HG02642 (cell line): ENCODE measurements around the gene CRADD.
"Not testable (repeated sequence)": the region's sequence is repeated elsewhere in the genome, so short reads cannot be mapped to it uniquely, and the experiment has no call there.

Source experiments
- ATAC-seq: cut with Tn5 transposase; IDR thresholded peaks from one replicate; pipeline ENCODE4 v1.9.1; 2021; ENCODE audit warnings: mild to moderate bottlenecking; ENCODE audit not compliant: unreplicated experiment, poor library complexity

CRADD gene

DNA sequence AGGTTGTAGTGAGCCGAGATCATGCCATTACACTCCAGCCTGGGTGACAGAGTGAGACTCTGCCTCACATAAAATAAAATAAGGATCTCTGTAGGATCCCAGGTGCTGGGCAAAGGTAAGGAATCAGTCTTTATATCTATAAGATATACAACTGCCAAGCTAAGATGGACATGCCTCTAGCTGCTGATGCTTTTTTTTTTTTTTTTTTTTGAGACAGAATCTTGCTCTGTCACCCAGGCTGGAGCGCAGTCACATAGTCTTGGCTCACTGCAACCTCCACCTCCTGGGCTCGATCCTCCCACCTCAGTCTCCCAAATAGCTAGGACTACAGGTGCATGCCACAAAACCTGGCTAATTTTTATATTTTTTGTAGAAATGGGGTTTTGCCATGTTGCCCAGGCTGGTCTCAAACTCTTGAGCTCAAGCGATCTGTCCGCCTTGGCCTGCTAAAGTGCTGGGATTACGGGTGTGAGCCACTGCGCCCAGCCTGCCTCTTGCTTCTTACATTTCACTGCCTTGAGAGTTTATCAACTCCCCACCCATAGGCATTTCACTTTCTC, 208.9 kb downstream of the CRADD start:
- not testable (repeated sequence) for ATAC-seq

DNA sequence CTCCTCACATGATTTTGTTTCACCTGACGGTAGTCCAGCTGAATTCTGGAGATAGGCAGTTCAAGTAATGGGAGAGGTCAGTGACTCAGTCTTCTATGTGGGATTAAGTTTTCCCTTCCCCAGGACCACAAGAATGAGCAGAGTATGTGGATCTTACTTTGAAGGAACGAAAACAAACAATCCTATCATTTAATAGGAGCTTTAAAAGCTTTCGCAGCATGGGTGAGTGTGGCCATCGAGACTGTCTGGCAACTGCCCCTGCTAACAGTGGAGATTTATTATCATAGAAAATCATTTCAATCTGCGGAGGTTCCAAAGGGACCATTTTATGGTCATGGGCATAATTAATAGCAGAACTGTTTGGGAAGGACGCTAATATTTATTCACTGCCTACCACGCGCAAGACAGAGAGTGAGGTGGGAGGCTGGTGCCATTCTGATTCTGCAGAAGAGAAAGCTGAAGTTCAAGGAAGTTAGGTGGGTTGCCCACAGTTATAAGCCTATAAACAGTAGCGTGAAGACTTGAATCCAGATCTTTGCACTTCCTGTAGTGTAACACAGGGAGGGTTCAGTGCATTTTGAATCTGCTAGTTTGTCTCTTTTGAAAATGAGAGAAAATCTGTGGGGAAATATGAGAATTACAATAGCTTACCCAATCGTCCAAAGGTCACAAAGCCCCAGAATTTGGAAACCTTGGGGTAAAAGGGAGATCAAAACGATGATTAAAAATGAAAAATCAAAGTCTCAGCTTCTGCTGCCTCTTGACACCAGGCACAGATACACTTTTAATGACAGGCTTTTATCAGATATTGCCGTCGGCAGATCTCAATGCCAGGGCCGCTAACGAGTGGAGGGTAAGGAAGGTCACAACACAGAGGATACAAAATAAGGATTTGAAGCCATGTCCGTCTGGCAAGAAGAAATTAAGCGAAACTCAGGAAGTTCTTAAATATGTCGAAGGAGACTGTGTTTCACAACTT, 209.6 kb downstream of the CRADD start:
- no peak for ATAC-seq

DNA sequence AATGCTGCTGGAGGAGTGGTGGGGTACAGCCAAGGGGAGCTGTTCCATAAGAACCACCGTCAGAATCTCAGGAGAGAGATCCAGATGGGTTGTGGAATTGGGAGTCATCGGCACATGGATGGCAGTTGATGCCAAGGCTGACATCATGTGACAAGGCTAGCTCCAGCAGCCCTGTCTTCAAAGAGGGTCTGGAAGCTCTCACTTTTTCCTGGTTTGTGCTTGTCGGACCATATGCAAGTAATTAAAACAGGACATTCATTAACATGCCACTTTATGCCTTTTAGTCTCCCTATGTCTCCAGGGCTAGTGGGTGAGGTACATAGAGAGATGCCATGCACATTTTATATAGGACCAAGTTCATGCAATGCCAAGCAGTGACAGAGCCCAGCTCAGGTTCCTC, 211.8 kb downstream of the CRADD start:
- no peak for ATAC-seq

- ATAC-seq, result no peak
Measured at GRCh38 chr12:93889516-93890212, 212.5 kb downstream of the CRADD start.

GRCh38 chr12:93892423-93893268, 215.5 kb downstream of the CRADD start:
- ATAC-seq, result no peak

DNA sequence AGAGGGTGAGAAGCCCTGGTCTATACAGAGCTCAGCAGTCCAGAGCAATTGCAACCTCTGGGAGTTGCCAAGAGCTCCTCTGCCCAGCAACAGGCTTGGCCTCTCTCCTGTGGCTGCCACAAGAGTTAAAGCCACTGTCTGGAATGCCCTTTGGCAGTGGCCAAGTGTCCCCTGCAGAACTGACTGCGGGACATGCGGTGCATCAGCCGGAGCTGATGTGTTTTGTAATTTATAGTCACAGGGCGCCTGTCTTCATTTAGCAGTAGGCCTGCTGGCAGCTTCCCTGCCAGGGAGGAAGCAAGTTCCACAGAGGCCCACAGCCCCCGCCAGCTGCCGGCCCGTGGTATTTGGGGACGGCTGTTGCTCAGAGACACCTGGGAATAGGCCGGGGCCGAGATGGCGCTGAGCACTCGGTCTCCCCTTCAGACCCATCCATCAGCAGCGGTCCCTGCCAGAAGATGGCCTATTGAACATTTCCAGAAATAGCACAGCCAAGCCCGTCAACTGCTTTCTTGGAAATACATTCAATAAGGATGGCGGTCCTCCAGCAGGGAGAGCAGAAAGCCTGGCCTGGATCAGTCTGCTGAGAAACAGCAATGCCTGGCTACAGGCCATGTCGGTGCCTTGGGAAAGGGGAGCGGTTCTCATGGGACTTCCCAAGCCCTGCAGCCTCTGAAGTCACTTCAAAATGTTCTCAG, 217.4 kb downstream of the CRADD start:
- no peak for ATAC-seq

GRCh38 chr12:93895089-93895445, 217.9 kb downstream of the CRADD start:
- ATAC-seq, result no peak

DNA sequence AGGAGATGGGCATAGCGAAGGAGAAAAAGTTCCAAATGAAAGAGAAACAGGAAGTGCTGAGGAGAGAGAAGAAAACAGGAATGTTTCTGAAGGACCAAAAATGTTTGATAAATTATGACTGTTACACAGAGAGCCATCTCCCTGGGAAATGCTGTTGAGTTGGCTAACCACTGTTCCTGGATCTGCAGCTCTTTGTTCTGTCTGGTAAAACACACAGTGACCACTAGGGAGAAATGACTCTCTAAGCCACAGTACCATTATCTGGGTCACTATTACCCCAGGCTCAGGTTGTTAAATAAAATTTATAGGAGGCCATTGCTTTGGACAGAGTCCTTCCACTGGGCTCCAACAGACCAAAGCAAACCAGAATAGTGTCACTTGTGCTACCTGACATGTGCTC, 219.3 kb downstream of the CRADD start:
- ATAC-seq, result no peak

DNA sequence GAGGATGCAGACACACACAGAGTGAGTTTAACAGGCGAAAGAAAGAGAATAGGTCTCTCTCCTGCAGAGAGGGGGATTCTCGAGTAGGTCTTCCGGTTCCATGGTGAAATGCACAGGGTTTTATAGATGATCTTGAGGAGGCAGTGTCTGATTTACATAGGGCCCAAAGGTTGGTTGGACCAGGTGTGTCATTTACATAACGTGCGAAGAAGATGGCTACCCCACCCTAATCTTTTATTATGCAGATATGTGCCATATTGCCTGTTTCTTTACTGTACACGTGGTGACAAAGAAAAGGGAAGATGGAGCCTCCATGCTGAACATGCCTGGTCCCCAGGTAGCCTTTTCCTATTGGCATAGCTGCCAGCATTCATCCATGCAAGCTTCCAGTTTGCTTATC, 219.8 kb downstream of the CRADD start:
- ATAC-seq, result no peak

GRCh38 chr12:93901739-93902138, 224.6 kb downstream of the CRADD start:
- ATAC-seq, result no peak

- no peak for ATAC-seq
Measured at GRCh38 chr12:93902192-93902591, 225.0 kb downstream of the CRADD start.

GRCh38 chr12:93902736-93903562, 225.8 kb downstream of the CRADD start:
- no peak for ATAC-seq

DNA sequence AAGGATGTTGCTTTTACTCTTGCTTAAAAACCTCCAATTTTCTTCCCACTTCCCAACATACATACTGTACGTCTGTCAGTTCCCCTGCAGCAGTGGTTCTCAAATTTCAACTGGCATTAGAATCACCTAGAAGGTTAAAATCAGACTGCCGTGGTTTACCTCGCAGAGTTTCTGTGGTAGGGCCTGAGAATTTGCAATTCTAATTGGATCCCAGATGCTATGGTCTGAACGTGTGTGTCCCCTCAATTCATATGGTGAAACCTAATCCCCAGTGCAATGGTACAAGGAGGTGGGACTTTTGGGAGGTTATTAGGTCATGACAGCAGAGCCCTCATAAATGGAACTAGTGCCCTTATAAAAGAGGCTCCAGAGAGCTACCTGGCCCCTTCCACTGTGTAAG, 226.9 kb downstream of the CRADD start:
- no peak for ATAC-seq

DNA sequence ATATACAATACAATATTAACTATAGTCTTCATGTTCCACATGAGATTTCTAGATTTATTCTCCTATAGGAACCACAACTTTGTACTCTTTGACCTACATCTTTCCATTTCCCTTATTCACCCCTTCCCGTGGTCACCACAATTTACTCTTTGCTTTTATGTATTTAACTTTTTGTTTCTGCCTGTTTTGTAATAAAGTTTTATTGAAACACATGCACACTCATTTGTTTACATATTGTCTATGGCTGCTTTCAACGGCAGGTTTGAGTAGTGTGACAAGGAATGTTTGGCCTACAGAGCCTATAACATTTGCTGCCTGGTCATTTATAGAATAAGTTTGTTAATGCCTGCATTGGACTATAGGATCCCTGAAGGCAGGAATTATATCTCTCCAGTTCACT, 231.1 kb downstream of the CRADD start:
- no peak for ATAC-seq

DNA sequence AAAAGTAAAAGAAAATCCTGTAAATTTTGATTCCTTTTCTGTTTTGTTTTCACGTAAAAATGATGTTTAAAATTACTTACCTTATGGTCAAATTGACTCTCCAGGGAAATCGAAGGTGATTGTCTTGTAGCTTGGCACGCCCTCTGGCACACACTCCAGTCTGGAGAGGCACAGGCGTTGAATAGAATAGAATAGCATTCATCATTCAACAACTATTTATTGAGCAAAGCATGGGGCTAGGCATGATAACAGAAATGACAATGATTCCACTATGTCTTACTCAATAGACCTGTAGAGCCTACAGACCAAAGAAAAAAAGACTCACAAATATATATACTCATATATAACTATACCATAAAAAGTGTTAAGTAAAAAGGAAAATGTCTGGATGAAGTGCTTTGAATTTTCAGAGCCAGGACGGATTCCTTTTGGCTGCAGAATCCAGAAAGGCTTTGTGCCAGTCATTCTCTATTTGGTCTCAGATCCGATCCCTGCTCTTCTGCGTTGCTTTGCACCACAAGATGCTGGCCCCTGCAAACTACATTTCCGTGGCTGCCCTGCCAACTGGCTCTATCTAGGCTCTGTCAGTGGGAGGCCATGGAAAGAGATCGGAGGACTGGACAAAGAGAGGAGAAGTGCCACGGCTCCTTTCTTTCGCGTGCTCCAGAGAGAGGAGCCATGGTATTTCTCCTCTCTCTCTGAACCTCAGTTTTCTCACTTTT, 231.8 kb downstream of the CRADD start:
- ATAC-seq, result no peak

GRCh38 chr12:93911396-93911795, 234.2 kb downstream of the CRADD start:
- no peak for ATAC-seq

DNA sequence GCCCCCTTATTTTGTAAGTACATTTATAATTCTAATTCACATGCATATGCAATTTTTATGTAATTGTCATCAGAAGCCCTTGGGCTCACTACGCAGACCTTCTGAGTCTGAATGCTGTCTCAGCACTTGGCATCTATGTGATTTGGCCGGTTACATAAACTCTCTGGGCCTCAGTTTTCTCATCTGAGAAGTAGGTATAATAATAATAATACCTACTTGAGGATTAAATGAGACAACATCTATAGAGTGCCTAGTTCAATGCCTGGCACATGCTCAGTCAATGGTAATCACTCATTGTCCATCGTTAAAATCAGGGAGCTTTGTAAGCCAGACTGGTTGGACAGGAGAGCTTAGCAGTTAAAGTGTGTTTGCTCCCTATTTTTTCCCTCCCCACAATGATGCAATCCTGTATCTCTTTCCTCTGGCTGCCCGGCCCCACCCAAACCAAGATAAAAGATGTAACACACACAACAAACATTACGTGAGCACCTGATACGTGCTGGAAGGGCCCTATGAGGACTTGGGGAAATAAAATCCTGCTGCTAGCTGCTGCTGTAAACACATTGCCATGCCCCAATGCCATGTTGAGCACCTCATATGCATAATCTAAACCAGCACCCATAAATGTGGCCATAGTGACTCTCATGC, 235.0 kb downstream of the CRADD start:
- ATAC-seq, result no peak

GRCh38 chr12:93913845-93914244, 236.7 kb downstream of the CRADD start:
- ATAC-seq, result no peak
